ENCODE data around the gene INSYN2B.

Gene INSYN2B

GRCh38 chr5:169880012-169880663 lies 100.2 kb downstream of the INSYN2B start:
- DNase-seq (ENCODE audit: low read depth in 1 of 2, low spot score in 1 of 2) = peak in 1 of 2 experiments; percentile 32
- peak; percentile 47; the same call in 1 of the 2 replicates for TF ChIP-seq SPI1 (IDR thresholded peaks at IDR 0.05; ENCODE audit: borderline replicate concordance, low read depth)
- TF ChIP-seq, protein P1, sequence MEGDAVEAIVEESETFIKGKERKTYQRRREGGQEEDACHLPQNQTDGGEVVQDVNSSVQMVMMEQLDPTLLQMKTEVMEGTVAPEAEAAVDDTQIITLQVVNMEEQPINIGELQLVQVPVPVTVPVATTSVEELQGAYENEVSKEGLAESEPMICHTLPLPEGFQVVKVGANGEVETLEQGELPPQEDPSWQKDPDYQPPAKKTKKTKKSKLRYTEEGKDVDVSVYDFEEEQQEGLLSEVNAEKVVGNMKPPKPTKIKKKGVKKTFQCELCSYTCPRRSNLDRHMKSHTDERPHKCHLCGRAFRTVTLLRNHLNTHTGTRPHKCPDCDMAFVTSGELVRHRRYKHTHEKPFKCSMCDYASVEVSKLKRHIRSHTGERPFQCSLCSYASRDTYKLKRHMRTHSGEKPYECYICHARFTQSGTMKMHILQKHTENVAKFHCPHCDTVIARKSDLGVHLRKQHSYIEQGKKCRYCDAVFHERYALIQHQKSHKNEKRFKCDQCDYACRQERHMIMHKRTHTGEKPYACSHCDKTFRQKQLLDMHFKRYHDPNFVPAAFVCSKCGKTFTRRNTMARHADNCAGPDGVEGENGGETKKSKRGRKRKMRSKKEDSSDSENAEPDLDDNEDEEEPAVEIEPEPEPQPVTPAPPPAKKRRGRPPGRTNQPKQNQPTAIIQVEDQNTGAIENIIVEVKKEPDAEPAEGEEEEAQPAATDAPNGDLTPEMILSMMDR (IDR thresholded peaks at IDR 0.05; ENCODE audit: insufficient read depth, low read length) = no peak
- H3K27ac ChIP-seq (replicated peaks) = peak overlapping the region; percentile 8

GRCh38 chr5:169876386-169876785 lies 103.9 kb downstream of the INSYN2B start:
- no peak overlapping the region for H3K4me3 ChIP-seq (replicated peaks; ENCODE audit: insufficient read depth, low read length)
- no peak for DNase-seq (ENCODE audit: low read depth in 1 of 2, low spot score in 1 of 2)
- no peaks in the 10 kb centered on the region for H3K27me3 ChIP-seq (ENCODE audit: insufficient read depth, poor library complexity, severe bottlenecking)
- TF ChIP-seq, protein P1 (IDR thresholded peaks at IDR 0.05; ENCODE audit: insufficient read depth, low read length) = no peak
- TF ChIP-seq POLR2AphosphoS5 (IDR thresholded peaks at IDR 0.05; ENCODE audit: low read depth) (no peak), GABPA (IDR thresholded peaks at IDR 0.05; ENCODE audit: low read depth) (no peak), SPI1 (IDR thresholded peaks at IDR 0.05; ENCODE audit: borderline replicate concordance, low read depth) (no peak)
- TF ChIP-seq, protein P2, sequence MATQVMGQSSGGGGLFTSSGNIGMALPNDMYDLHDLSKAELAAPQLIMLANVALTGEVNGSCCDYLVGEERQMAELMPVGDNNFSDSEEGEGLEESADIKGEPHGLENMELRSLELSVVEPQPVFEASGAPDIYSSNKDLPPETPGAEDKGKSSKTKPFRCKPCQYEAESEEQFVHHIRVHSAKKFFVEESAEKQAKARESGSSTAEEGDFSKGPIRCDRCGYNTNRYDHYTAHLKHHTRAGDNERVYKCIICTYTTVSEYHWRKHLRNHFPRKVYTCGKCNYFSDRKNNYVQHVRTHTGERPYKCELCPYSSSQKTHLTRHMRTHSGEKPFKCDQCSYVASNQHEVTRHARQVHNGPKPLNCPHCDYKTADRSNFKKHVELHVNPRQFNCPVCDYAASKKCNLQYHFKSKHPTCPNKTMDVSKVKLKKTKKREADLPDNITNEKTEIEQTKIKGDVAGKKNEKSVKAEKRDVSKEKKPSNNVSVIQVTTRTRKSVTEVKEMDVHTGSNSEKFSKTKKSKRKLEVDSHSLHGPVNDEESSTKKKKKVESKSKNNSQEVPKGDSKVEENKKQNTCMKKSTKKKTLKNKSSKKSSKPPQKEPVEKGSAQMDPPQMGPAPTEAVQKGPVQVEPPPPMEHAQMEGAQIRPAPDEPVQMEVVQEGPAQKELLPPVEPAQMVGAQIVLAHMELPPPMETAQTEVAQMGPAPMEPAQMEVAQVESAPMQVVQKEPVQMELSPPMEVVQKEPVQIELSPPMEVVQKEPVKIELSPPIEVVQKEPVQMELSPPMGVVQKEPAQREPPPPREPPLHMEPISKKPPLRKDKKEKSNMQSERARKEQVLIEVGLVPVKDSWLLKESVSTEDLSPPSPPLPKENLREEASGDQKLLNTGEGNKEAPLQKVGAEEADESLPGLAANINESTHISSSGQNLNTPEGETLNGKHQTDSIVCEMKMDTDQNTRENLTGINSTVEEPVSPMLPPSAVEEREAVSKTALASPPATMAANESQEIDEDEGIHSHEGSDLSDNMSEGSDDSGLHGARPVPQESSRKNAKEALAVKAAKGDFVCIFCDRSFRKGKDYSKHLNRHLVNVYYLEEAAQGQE (IDR thresholded peaks at IDR 0.05; ENCODE audit: insufficient replicate concordance, low read depth) = no peak
- H3K27ac ChIP-seq (replicated peaks) = peak overlapping the region; percentile 71

More at GRCh38 chr5:169880012-169880663, 100.2 kb downstream of the INSYN2B start:
- Histone ChIP-seq H3K4me3 (replicated peaks; ENCODE audit: insufficient read depth, low read length) (no peak overlapping the region), H3K27me3 (ENCODE audit: insufficient read depth, poor library complexity, severe bottlenecking) (no peaks in the 10 kb centered on the region)

DNA sequence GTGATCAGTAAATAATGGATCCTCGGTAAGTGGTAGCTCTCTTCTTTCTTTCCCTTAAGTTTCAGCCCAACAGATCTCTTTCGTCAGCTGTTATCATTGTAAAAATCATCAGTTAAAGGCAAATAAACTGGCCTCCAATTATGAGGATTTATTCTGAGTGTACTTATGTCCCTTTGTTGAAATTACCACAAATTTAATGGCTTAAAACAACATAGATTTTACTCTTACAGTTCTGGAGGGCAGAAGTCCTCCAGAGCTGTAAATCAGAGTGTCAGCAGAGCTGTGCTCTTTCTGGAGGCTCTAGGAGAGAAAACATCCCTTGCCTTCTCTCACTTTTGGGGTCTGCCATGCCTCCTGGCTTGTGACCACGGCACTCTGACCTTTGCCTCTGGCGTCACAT lies 104.6 kb downstream of the INSYN2B start:
- peak overlapping the region; percentile 71 for H3K27ac ChIP-seq (replicated peaks)
- TF ChIP-seq GABPA (IDR thresholded peaks at IDR 0.05; ENCODE audit: low read depth) (no peak), POLR2AphosphoS5 (IDR thresholded peaks at IDR 0.05; ENCODE audit: low read depth) (no peak)
- DNase-seq (ENCODE audit: low read depth in 1 of 2, low spot score in 1 of 2) = no peak

DNA sequence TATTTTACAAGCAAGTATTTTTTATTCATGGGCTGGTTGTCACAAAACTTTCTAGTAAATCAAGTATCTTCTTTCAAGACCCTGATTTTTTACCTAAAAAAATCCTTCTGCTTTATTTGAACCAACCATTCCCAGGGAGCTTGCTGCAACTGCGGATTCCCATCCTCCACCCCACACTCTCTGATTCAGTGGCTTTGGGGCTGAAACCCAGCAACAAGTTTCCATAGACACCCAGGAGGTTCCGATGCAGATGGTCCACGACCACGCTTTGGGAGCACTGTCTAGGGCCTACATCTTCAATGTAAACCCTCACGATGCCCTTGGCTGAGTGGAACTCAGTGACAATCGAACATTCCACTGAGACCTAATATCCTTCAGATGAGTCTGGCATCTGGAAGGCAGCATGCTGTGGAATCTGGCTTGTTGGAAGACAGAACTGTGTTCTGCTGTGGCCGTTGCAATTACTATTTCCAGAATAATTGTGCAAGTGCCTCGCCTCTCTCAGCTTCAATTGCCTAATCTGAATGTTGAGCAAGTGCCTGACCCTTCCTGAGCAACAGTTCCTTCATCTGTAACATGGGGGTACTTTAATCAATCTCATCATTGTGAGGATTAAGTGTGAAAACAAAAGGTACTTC lies 105.1 kb downstream of the INSYN2B start:
- peak; percentile 81 to 91 for DNase-seq (ENCODE audit: low read depth in 1 of 2, low spot score in 1 of 2)
- Histone ChIP-seq H3K27me3 (ENCODE audit: insufficient read depth, poor library complexity, severe bottlenecking) (no peaks in the 10 kb centered on the region), H3K27ac (replicated peaks) (peak overlapping the region; percentile 71), H3K4me3 (replicated peaks; ENCODE audit: insufficient read depth, low read length) (no peak overlapping the region)
- TF ChIP-seq GABPA (IDR thresholded peaks at IDR 0.05; ENCODE audit: low read depth) (no peak), POLR2AphosphoS5 (IDR thresholded peaks at IDR 0.05; ENCODE audit: low read depth) (0 out of 2 replicates have a peak, but pooled peaks have one; percentile 53)
- TF ChIP-seq, protein P2 (IDR thresholded peaks at IDR 0.05; ENCODE audit: insufficient replicate concordance, low read depth) = peak; percentile 24
- TF ChIP-seq, protein P1 (IDR thresholded peaks at IDR 0.05; ENCODE audit: insufficient read depth, low read length) = no peak

More for the DNA sequence above, 104.6 kb downstream of the INSYN2B start:
- no peaks in the 10 kb centered on the region for H3K27me3 ChIP-seq (ENCODE audit: insufficient read depth, poor library complexity, severe bottlenecking)
- no peak overlapping the region for H3K4me3 ChIP-seq (replicated peaks; ENCODE audit: insufficient read depth, low read length)

All from HL-60 (cell line).